GM23248 (cell line): ENCODE results near the gene ACER2.

Source experiments
- EZH2 ChIP-seq: fragments of 200-600 bp; sonication (generic); IDR thresholded peaks from 2 replicates; pipeline ENCODE4 v1.6.1; 2018; ENCODE audit warnings: antibody characterized with exemption, mild to moderate bottlenecking; ENCODE audit not compliant: insufficient read depth, poor library complexity, severe bottlenecking
- EZH2phosphoT487 ChIP-seq: fragments of 200-600 bp; sonication (generic); IDR thresholded peaks from 2 replicates; pipeline ENCODE4 v1.6.1; 2018; ENCODE audit warnings: antibody characterized with exemption, moderate library complexity, mild to moderate bottlenecking, low read depth; ENCODE audit not compliant: insufficient read depth

DNA sequence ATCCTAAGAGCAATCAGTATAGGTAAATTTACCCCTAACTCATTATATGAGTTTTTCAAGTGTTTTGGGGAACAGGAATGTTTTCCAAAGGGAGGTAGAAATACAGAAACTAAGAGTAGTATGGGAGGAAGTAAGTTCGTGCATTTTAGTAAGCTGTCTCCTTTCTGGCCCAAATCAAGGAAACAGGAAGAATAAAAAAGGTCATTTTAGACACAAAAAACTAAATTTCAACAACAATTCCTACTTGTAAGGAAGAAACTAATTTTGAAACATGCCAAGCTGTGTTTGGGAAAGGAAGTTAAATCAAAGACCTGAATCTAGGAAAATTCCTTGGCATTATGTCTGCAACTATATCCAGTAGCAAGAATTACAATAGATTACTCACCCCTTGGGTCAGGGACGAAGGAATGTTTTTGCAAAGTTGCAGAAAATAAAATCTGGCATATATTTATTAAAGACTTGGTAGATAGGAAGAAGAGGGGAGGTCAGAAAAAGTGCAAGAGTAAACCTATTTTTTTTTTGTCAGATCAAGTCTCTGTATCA lies 22.2 kb upstream of the ACER2 start:
- no peak for TF ChIP-seq EZH2phosphoT487
- no peak for TF ChIP-seq EZH2
